IPS-NIHi11 (cell line): ENCODE measurements around the gene DDX49.
"Not testable (repeated sequence)": the region's sequence is repeated elsewhere in the genome, so short reads cannot be mapped to it uniquely, and the experiment has no call there.

Source experiments
- DNase-seq: peaks from one replicate; pipeline ENCODE4 v3.0.0; 2012; ENCODE audit warnings: mixed read lengths, low spot score

The DDX49 gene

DNA sequence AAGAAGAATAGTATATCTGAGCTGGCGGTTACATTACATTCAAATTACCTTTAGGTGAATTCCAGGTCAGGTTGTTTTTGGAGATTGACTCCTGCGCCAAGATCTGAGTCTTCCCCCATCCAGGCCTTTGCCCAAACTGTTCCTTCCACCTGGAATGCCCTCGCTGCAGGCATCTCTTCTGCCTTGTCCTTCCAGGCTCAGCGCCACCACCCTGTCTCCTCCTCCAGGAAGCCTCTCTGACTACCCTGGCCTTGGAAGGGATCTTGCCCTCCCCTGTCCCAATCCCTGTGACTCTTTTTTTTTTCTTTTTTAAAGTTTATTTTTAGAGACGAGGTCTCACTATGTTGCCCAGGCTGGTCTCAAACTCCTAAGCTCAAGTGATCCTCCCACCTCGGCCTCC lies 23.2 kb downstream of the DDX49 start:
- DNase-seq = no peak

DNA sequence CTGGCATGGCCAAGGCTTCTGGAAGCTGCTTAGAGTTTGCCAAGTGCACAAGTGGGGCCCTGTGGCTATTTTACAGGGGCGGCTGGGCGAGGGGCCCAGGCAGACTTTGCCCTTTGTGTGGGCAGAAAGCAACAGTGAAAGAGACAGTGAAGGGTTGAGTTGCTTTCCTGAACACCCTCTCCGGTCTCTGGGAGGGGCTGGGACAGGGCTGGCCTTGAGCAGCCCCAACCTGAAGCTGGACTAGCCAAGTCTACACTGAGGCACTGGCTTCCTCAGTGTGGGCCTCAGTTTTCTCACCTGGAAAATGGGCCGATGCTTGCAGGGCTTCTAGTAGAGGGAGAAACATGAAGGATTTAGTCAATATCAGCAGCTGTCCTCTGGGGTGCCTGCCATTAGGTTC lies 23.9 kb downstream of the DDX49 start:
- no peak for DNase-seq

DNA sequence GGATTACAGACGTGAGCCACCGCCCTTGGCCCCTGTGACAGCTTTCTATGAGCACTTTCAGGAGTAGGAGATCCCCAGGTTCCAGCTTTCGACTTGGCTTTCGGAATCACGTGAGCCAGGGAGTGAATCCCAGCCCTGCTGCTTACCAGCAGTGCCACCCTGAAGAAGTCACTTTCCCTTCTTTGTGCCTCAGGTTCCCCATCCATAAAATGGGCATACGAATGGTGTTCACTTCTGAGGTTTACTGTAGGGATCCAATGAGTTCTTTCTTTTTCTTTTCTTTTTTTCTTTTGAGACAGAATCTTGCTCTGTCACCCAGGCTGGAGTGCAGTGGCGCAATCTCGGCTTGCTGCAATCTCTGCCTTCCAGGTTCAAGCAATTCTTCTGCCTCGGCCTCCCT lies 25.8 kb downstream of the DDX49 start:
- no peak for DNase-seq

DNA sequence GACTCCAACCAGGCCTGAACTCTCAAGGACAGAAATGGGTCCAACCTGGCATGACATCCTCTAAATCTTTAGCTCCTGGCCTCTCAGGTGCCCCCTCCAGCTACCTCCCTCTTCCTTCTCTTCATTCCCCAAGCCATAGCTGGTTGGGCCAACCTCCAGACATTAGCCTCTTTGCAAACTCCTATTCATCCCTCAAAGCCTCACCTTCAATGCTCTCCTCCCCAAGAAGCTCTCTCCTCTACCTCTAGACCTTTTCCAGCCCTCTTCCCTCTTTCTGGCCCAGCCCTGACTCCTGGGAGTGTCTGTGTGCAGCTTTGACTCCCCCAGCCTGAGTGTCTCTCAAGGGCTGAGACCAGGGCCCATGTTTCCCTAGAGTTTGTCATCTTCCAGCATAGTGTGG lies 26.8 kb downstream of the DDX49 start:
- DNase-seq = no peak

DNA sequence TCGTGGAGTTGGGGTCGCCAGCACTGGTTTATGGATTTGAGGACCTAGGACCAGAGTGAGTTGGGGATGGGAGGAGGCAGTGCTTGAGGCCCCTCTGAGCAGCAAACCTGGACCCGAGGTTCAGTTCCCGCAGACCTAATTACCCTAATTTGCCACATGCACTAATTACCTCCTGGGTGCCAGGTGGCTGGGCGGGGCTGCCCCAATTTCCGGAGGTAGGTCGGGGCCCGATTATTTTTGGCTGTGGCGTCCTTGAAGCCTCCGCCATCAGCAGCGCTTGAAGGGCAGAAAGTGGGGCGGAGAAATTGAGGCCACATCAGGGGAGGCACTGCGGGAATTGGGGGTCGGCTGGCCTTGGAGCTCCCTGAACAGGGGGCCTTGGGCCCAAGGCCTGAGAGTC lies 27.4 kb downstream of the DDX49 start:
- no peak for DNase-seq

DNA sequence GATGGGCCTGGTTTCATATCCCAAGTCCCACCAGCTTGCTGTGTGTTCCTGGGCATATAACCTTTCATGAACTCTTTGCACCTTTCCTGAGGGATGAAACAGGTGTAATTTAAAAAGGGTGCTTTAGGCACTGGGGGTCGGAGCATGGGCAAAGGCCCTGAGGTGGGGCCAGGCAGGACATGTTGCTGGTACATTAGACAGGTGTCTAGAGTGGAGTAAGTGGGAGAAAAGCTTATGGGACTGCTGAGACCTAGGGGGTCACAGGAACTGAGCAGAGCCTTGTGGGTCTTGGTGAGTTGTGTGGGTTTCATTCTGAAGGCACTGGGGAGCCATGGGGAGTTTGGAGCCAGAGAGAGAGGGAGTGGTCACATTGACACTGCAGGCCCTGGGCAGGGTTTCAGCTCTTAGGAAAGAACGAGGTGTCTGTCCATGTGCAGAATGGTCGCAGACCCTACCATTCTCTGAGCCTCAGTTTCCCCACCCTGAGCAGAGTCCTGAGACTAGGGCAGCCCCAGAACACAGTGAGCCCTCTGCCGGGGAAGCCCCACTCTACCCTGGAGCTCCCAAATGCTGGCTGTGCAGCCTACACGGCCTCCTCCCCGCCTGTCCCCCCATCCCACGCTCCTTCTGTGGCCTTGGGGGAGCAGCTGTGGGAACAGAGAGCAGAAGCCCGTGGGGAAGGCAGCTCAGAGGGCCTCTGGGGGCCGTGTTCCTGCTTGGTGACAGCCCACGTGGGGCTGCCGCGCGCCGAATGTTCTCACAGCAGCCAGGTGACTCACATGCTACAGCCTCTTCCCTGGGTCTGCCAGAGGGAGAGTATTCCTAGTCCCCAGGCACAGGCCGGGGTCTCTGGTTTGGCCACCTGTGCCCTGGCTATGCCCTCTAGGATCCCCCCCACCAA lies 28.8 kb downstream of the DDX49 start:
- DNase-seq = no peak

DNA sequence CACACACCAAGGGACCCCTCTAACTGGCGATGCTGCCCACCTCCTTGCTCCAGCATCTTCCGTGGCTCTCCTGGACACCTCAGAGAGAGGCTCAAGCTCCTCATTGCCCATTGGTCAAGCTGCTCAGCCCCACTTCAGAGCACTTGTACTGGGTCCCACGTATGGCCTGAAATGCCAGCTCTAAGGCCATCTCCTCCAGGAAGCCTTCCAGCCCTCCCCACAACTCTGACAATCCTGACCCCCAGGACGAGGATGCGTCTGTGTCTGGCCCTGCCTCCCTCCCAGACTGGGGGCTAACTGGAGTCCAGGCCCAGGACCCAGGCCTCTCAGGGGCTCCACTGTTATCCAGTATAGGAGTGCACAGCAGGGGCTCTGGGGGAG lies 29.5 kb downstream of the DDX49 start:
- DNase-seq = no peak

DNA sequence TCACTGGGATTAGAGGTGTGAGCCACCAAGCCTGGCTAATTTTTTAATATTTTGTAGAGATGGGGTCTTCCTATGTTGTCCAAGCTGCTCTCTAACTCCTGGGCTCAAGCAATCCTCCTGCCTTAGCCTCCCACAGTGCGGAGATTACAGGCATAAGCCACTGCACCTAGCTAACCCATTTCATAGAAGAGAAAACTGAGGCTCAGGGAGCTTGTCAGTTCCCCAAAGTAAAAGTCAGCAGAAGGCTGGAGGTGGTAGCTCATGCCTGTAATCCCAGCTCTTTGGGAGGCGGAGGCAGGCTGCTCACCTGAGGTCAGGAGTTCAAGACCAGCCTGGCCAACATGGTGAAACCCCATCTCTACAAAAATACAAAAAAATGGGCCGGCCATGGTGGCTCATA lies 30.3 kb downstream of the DDX49 start:
- no peak for DNase-seq

DNA sequence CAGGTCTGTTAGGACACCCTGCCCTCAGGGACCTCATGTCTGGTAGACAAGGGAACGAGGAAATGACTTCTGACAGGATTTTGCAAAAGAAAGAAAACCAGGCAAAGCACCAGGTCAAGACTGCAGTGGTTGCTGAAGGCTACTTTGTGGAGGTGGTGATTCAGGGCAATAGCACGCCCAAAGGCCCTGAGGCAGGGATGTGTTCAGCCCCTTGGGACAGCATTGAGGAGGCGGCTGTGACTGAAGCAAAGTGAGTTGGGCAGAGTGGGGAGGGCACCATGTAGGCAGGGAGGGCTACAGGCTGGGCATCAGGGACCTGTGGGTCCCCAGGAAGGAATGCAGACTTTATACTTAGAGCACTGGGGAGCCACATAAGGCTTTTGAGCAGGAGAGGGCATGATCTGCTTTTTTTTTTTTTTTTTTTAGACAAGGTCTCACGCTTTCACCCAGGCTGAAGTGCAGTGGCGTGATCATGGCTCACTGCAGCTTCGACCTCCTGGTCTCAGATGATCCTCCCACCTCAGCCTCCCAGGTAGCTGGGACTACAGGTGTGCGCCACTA lies 32.3 kb downstream of the DDX49 start:
- DNase-seq = no peak

DNA sequence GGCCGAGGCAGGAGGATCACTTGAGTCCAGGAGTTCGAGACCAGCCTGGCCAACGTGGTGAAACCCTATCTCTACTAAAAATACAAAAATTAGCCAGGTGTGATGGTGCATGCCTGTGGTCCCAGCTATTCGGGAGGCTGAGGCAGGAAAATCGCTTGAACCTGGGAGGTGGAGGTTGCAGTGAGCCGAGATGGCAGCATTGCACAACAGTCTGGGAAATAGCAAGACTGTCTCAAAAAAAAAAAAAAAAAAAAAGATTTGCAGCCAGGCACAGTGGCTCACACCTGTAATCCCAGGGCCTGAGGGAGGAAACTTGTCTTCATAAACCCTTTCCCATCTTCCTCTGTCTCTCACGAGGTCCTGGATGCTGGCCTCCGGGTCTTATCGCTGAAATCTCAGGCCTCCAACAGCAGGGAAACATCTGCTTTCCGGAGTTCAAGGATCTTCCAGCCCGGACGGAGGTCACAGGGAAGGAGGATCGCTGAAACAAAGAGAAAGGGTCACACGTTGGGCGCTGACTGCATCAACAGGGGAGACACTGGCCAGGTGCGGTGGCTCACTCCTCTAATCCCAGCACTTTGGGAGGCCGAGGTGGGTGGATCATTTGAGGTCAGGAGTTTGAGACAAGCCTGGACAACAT lies 33.0 kb downstream of the DDX49 start:
- DNase-seq = not testable (repeated sequence)

DNA sequence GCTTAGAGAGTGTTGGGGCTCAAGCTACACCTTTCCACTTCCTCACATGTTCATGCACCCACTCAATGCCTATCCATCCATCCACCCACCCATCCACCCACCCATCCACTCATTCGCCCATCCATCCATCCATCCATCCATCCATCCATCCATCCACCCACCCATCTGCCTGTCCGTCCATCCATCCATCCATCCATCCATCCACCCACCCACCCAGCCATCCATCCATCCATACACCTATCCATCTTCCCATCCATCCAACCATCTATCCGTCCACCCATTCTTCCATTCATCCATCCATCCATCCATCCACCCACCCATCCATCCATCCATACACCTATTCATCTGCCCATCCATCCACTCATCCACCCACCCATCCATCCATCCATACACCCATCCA lies 34.6 kb downstream of the DDX49 start:
- DNase-seq = no peak

DNA sequence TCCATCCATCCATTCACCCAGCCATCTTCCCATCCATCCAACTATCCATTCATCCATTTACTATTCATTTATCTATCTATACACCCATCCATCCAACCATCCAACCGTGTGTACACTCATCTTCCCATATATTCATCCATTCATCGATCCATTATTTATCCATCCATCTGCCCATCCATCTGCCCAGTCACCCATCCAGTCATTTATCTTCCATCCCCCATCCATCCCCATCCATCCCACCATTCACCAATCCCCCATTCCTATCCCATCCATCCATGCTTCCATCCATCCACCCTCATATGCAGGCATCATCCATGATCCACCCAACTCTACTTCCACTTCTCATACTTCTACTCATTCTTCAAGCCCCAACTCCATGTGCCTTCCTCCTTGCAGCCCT lies 35.5 kb downstream of the DDX49 start:
- no peak for DNase-seq

DNA sequence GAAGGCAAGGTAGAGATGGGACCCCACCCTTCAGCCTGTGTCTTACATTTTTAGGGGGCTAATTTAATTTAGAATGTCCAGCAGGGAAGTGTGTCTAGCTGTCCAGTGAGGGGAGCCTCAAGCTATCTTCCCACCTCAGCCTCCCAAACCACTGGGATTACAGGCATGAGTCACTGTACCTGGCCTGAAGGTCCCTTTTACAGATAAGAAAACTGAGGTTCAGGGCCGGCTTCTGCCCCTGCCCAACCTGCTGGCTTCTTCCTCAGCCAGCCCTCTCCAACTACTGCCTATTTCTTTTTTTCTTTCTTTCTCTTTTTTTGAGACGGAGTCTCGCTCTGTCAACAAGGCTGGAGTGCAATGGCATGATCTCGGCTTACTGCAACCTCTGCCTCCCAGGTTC lies 40.9 kb downstream of the DDX49 start:
- no peak for DNase-seq

DNA sequence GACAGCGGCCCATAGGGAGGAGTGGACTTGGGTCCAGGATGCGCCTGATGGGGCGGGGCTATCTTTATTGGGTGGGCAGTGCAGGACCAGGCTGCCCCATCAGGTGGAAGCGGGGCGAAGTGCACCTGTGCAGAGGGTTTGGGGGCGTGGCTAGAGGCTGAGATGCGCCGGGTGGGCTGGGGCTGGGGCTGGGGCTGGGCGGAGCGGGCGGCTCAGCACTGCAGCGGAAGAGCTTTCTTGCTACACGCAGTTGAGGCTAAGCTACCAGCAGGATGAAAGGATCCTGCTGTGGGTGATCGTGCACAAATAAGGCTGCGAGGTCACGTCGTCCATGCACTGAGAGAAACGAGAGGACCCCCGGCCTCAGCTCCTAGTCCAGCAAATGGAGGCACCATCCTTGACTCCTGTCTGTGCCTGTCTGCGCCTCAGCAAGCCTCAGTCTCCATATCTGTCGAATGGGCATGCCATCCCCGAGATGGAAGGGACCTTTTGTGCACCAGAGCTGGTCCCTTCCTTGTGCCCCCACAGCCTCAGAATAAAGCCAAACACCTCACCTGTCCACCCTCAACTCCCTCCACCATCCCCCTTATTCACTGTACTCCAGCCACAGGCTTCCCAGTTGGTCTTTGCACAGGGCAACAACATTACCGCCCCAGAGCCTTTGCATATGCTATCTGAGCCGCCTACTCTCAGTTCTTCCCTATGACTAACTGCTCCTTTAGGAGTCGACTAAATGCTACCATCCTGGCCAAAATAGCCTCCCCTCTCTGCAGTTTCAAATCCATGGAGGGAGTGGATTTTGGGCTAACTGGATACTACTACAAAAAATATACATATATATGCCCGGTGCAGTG lies 42.5 kb downstream of the DDX49 start:
- DNase-seq = peak; percentile 99

DNA sequence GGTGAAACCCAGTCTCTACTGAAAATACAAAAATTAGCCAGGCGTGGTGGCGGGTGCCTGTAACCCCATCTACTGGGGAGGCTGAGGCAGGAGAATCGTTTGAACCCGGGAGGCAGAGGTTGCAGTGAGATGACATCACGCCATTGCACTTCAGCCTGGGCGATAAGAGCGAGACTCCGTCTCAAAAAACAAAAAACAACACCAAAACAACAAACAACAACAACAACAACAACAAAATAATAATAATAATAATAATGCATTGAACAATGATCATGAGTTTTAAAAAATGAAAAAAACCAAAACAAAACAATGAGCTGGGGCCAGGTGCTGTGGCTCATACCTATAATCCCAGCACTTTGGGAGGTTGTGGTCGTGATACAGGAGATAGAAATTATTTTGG lies 44.6 kb downstream of the DDX49 start:
- DNase-seq = no peak

DNA sequence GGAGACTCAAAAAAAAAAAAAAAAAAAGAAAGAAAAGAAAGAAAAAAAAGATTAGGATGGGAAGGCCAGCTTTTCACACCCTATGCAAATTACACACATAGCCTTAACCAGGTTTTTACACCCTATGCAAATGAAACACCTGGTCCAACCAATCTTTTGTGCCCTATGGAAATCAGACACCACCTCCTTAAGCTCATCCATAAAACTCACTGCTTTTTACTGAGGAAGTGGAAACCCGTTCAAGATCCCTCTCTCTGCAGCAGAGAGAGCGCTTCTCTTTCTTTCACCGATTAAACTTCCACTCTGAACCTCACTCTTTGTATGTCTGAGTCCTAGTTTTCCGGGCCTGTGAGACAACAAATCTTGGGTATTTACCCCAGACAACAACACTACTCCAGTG lies 46.8 kb downstream of the DDX49 start:
- DNase-seq = peak; percentile 42

DNA sequence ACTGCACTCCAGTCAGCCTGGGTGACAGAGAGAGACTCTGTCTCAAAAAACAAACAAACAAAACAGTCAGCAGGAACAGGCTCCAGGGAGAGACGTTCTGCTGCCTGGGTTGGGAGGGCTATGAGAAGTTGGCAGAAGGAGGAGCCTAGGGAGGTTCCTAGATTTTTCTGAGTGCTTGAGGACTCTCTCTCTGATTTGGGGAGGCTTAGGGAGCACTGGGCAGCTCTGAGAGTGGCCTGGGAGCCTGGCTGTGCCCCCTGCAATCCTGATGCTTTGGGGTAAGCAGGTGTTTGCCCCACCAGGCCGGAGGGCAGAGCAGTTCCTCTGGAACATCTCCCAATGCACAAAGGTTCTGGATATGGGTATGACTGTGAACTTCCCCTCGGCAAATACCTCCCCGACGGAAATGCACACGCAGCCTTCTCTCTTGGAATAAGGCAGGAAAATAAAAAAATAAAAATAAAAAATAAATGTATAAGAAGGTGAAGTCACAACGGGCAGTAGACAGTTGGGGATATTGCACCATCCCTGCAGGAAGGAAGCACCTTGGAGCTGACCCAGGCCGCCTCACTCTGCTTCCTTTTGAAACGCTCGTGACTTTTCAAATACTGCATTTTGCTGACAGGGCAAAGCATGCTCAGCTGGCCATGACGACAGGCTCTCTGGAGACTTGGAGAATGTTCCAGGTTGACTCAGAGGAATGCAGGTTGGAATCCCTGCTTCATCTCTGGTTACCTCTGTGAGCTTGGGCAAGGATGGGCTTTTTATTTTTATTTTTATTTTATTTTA lies 48.0 kb downstream of the DDX49 start:
- no peak for DNase-seq

DNA sequence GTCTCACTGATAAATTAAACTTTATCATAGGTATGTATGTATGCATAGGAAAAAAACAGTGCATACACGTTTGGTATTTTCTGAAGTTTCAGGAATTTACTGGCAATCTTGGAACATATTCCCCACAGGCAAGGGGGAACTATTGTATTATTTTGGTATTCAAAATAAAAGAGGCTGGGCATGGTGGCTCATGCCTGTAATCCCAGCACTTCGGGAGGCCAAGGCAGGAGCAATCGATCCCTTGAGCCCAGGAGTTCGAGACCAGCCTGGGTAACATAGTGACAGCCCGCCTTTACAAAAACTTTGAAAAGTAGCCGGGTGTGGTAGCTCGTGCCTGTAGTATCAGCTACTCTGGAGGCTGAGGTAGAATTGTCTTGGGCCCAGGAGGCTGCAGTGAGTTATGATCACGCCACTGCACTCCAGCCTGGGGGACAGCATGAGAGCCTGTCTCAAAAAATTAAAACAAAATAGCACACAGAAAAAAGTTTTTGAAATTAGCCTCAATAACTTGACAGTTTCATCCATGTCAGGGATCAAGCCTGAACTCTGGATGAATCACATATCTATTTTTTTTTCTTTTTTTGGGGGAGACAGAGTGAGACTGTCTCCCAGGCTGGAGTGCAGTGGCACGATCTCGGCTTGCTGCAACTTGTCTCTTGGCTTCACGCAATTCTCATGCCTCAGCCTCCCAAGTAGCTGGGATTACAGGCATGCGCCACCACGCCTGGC lies 50.6 kb downstream of the DDX49 start:
- DNase-seq = no peak

DNA sequence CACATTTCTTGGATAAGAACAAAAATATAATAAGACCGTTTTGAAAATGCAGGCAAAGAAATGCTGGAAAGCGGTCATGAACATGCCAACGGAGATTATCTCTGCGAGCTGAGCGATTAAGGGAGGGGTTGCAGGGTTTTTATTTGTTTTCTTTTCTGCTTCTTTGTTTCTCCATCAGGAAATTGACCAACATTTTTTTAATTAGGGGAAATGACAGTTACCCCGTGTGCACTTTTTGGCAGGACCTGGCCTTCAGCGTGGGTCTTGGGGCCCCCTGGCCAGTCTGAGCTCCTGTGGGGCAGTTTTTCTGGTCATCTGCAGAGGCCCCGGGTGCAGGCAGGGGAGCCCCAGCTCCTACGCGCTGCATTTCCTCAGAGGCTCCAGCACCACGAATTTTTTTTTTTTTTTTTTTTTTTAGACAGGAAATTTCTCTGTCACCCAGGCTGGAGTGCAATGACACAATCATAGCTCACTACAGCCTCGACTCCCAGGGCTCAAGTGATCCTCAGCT lies 52.8 kb downstream of the DDX49 start:
- no peak for DNase-seq

DNA sequence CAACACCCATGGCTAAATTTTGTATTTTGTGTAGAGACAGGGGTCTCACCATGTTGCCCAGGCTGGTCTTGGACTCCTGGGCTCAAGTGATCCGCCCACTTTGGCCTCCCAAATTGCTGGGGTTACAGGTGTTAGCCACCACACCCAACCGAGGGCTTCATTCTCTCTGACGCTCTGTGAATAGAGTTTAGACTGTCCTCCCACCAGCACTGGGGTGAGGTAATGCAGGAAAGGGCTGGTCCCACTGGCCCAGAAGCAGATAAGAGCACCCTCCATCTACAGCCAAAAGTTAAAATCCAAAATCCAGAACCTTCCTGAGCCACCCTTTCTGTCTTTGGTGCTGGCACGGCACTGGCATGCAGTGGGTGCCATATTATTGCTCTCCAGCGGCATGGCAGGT lies 53.3 kb downstream of the DDX49 start:
- DNase-seq = no peak

DNA sequence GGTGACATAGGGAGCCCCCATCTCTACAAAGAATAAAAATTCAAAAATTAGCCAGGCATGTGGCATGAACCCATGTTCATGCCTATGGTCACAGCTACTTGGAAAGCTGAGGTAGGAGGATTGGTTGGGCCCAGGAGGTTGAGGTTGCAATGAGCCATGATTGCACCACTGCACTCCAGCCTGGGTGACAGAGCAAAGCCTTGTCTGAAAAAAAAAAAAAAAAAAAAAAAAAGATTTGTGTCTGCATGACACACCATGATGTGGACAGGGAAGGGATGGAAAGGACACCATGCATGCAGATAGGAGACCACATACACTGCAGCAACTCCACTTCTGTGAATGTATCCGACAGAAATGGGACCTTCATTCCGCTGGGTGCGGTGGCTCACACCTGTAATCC lies 55.5 kb downstream of the DDX49 start:
- no peak for DNase-seq
